VCaP (cell line): ENCODE measurements around the gene LMLN.
"Not testable (repeated sequence)": the region's sequence is repeated elsewhere in the genome, so short reads cannot be mapped to it uniquely, and the experiment has no call there.

ENCODE experiments used
- H3K27ac ChIP-seq: fragments of 450-650 bp; 2 replicates; pipeline ENCODE4 v1.5.1; 2017
- CTCF ChIP-seq: fragments of 450-650 bp; conservative IDR thresholded peaks from 2 replicates; pipeline ENCODE4 v1.5.1; 2017; ENCODE audit warnings: mild to moderate bottlenecking, moderate library complexity

Gene LMLN

GRCh38 chr3:197959500-197959890 lies 522 bp upstream of the LMLN start:
- no peak for TF ChIP-seq CTCF
- peak overlapping the region; percentile 62 for H3K27ac ChIP-seq

- TF ChIP-seq CTCF = no peak
- H3K27ac ChIP-seq = peak overlapping the region; percentile 62
Measured at GRCh38 chr3:197960694-197961581, 921 bp downstream of the LMLN start.

GRCh38 chr3:197961582-197961945 lies 1.5 kb downstream of the LMLN start:
- no peak overlapping the region for H3K27ac ChIP-seq
- no peak for TF ChIP-seq CTCF

GRCh38 chr3:197963019-197963637 lies 3.1 kb downstream of the LMLN start:
- no peak for TF ChIP-seq CTCF
- no peak overlapping the region for H3K27ac ChIP-seq

- not testable (repeated sequence) for H3K27ac ChIP-seq
Measured at GRCh38 chr3:197967337-197967989, 7.4 kb downstream of the LMLN start.

- H3K27ac ChIP-seq = no peak overlapping the region
- no peak for TF ChIP-seq CTCF
Measured at GRCh38 chr3:197970588-197970987, 10.6 kb downstream of the LMLN start.

- H3K27ac ChIP-seq = no peak overlapping the region
- TF ChIP-seq CTCF = no peak
Measured at GRCh38 chr3:197974016-197974415, 14.0 kb downstream of the LMLN start.

GRCh38 chr3:197975311-197975710 lies 15.3 kb downstream of the LMLN start:
- TF ChIP-seq CTCF = no peak
- no peak overlapping the region for H3K27ac ChIP-seq
